ENCODE results near the gene LAMTOR4.
A peak's percentile ranks its signal among the peaks of the same experiment; 100 is the strongest.

LAMTOR4 gene

DNA sequence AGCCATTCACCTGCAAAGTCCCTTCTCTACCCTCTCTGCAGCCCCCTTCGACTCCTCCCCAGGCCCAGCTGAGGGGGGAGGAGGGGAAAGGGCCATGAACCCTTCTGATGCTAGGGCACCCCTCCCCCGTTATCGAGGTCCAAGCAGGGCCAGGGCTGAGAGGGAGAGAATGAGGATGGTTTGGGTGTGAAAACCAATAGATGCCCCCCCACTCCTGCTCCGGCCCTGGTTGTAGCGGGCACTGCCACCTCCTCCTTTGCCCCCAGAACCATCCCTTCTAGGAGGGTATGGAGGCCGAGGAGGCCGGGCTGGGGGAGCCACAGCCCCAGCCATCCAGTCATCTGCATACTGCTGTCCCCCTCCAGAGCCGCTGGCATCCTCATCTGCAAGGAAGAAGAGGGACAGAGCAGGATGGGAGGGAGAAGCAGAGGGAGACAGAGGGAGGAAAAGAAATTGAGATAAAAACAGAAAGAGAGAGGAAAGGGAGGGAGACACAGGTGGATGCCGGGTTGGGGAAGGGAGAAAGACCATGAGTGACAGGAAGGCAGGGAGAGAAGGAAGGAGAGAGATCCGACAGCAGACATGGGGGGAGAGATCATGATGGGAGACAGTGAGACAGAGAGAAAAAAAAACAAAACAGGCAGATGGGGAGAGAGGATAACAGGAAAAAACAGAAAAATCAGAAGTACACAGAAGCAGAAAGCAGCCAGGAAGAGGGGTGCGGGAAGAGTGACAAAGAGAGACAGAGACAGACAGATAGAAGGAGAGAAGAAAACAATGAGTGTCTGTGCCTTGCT is 21.6 kb downstream of the LAMTOR4 start:
- no peak for DNase-seq (ENCODE audit: extremely low spot score)
- TF ChIP-seq, protein P1, sequence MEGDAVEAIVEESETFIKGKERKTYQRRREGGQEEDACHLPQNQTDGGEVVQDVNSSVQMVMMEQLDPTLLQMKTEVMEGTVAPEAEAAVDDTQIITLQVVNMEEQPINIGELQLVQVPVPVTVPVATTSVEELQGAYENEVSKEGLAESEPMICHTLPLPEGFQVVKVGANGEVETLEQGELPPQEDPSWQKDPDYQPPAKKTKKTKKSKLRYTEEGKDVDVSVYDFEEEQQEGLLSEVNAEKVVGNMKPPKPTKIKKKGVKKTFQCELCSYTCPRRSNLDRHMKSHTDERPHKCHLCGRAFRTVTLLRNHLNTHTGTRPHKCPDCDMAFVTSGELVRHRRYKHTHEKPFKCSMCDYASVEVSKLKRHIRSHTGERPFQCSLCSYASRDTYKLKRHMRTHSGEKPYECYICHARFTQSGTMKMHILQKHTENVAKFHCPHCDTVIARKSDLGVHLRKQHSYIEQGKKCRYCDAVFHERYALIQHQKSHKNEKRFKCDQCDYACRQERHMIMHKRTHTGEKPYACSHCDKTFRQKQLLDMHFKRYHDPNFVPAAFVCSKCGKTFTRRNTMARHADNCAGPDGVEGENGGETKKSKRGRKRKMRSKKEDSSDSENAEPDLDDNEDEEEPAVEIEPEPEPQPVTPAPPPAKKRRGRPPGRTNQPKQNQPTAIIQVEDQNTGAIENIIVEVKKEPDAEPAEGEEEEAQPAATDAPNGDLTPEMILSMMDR (IDR thresholded peaks at IDR 0.05; ENCODE audit: control extremely low read depth, extremely low read depth, low read depth, missing control alignments): no peak
- ChIA-PET POLR2A (no interaction called here), CTCF (interaction anchor here (1.0 to 1.3 kb wide), 2 partner anchors 20 to 258 kb away, joined by 3 read pairs; partner anchors contain the start of gene ZCWPW1)

DNA sequence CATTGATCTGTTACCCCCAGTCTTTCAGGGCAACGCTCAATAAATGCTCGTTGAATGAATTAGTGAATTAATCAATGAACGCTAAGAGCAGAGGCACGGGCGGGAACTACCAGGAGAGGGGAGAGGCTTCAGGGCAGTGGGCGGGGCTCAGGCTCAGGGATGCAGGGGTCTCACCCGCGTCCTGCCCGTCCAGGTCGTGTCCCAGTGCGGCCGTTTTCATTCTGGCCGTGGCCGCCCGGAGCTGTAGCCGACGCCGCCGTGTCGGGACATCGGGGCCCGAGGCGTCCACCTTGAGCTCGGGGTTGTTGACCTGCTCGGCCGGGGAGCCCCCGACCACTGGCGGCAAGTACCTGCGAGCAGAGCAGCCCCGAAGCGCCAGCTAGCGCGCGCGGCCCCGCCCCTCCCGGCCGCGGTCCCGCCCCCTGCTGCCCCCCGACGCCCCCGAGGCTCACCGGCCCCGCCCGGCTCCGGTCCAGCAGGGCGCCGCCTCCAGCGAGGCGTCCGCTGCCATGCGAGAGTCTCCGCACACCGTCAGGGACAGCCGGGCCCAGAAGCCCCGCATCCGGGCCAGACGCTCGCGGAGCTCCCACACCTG is 22.5 kb downstream of the LAMTOR4 start:
- CTCF ChIA-PET: interaction anchor here (1.0 to 1.3 kb wide), 3 partner anchors 19 to 257 kb away, joined by 3 read pairs; partner anchors contain the start of gene ZCWPW1
- POLR2A ChIA-PET: no interaction called here

GRCh38 chr7:100171840-100172239 is 23.1 kb downstream of the LAMTOR4 start:
- TF ChIP-seq, protein P1 (IDR thresholded peaks at IDR 0.05; ENCODE audit: control extremely low read depth, extremely low read depth, low read depth, missing control alignments): no peak
- POLR2A ChIA-PET: interaction anchor here (0.6 kb wide), 1 partner anchor 350 kb away, joined by 3 read pairs; no protein-coding TSS in a partner anchor
- no peak for DNase-seq (ENCODE audit: extremely low spot score)
- CTCF ChIA-PET: interaction anchor here (1.0 to 1.3 kb wide), 3 partner anchors 18 to 257 kb away, joined by 3 read pairs; partner anchors contain the start of gene ZCWPW1

More for the DNA sequence above, 22.5 kb downstream of the LAMTOR4 start:
- TF ChIP-seq, protein P1 (IDR thresholded peaks at IDR 0.05; ENCODE audit: control extremely low read depth, extremely low read depth, low read depth, missing control alignments): no peak
- DNase-seq (ENCODE audit: extremely low spot score): peak; percentile 54

DNA sequence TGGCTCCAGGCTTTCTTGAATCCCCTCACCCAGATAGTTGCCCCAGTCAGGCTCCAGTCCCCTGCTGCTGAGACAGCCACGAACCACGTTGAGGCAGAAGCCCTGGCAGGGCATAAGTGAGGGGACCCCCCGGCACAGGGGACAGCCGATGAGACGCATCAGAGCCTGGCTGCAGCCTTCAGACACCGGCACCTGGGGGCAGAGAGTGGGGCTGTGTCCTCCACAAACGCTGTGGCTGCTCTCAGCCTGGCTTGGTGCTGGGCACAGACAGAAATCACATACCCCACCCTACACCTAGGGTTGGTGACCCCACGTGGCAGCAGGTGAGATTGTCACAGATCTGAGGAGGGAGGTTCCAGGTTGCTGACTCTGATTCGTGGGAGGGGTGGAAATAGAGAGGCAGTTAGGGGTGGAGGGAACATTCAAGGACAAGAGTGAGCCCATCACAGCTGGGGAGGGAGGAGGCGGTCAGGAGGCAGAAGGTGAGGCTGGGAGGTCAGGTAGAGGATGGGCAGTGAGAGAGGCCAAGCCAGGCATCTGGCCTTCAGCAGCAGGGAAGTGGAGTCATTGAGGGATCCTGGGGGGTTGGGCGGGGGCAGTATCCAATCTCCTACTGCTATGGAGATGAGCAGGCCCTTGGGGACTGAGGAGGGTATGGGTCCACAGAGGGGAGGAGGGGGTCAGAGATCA is 25.2 kb downstream of the LAMTOR4 start:
- TF ChIP-seq, protein P1 (IDR thresholded peaks at IDR 0.05; ENCODE audit: control extremely low read depth, extremely low read depth, low read depth, missing control alignments): no peak
- DNase-seq (ENCODE audit: extremely low spot score): no peak
- ChIA-PET POLR2A (no interaction called here), CTCF (no interaction called here)

DNA sequence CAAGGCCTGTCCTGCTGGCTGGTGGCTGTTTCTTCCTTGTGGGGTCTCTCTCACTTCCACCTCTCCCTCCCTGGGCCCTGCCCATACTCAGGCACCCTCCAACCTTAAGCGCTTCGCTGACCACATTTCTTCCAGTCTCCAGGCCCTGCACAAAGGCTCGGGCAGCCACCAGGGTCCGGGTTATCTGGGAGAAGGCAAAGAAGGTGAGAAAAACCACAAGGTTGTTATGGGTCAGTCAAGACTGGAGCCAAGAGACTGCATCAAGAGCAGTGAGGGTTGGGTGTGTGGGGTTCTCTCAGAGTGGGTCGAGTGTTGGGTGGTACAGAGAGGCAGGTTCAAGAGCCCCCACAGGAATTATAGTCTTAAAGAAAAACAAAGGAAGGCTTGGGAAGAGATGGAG is 25.9 kb downstream of the LAMTOR4 start:
- POLR2A ChIA-PET: no interaction called here

More for the DNA sequence above, 25.9 kb downstream of the LAMTOR4 start:
- TF ChIP-seq, protein P1 (IDR thresholded peaks at IDR 0.05; ENCODE audit: control extremely low read depth, extremely low read depth, low read depth, missing control alignments): no peak
- no peak for DNase-seq (ENCODE audit: extremely low spot score)
- CTCF ChIA-PET: interaction anchor here (1.2 kb wide), 1 partner anchor 19 kb away, joined by 3 read pairs; no protein-coding TSS in a partner anchor

All from GM10248 (cell line).